Measurements from ENCODE around the gene PEX14.

The PEX14 gene

GRCh38 chr1:10604966-10605365 lies 130.2 kb downstream of the PEX14 start:
- no peak overlapping the region for H3K9ac ChIP-seq (ENCODE audit: low read length)
- H3K27ac ChIP-seq (ENCODE audit: low read depth, low read length), result no peak overlapping the region
- TF ChIP-seq EZH2phosphoT487 (conservative IDR thresholded peaks at IDR 0.05; ENCODE audit: low read length) (no peak), CTCF (IDR thresholded peaks at IDR 0.05; ENCODE audit: insufficient read depth, low read length, poor library complexity, severe bottlenecking) (no peak)
- H2AFZ ChIP-seq (ENCODE audit: low read depth, low read length, severe bottlenecking), result no peak overlapping the region
- H3K79me2 ChIP-seq (ENCODE audit: insufficient read depth, low read length), result no peaks in the 10 kb centered on the region
- H3K4me3 ChIP-seq (ENCODE audit: insufficient read depth, low read length, poor library complexity, severe bottlenecking), result no peak overlapping the region
- no peaks in the 10 kb centered on the region for H3K9me2 ChIP-seq (replicated peaks; ENCODE audit: insufficient read depth, low read length)
- no peaks in the 10 kb centered on the region for H3K27me3 ChIP-seq (ENCODE audit: low read length)
- no peaks in the 10 kb centered on the region for H3K36me3 ChIP-seq (ENCODE audit: low read length)
- no peaks in the 10 kb centered on the region for H4K20me1 ChIP-seq (ENCODE audit: low read depth, low read length)
- no peaks in the 10 kb centered on the region for H3K9me3 ChIP-seq (ENCODE audit: insufficient read depth, low read length)
- no peaks in the 10 kb centered on the region for H3F3A ChIP-seq (ENCODE audit: insufficient read depth)
- H3K4me2 ChIP-seq (ENCODE audit: low read depth, low read length, poor library complexity, severe bottlenecking), result no peak overlapping the region

GRCh38 chr1:10606064-10606463 lies 131.3 kb downstream of the PEX14 start:
- Histone ChIP-seq H3K79me2 (ENCODE audit: insufficient read depth, low read length) (no peaks in the 10 kb centered on the region), H4K20me1 (ENCODE audit: low read depth, low read length) (no peaks in the 10 kb centered on the region), H3K9ac (ENCODE audit: low read length) (no peak overlapping the region), H3K4me2 (ENCODE audit: low read depth, low read length, poor library complexity, severe bottlenecking) (no peak overlapping the region), H3K27ac (ENCODE audit: low read depth, low read length) (no peak overlapping the region), H3K4me3 (ENCODE audit: insufficient read depth, low read length, poor library complexity, severe bottlenecking) (no peak overlapping the region), H3K9me2 (replicated peaks; ENCODE audit: insufficient read depth, low read length) (no peaks in the 10 kb centered on the region), H3K27me3 (ENCODE audit: low read length) (no peaks in the 10 kb centered on the region), H3K36me3 (ENCODE audit: low read length) (no peaks in the 10 kb centered on the region), H3K9me3 (ENCODE audit: insufficient read depth, low read length) (no peaks in the 10 kb centered on the region), H2AFZ (ENCODE audit: low read depth, low read length, severe bottlenecking) (no peak overlapping the region), H3F3A (ENCODE audit: insufficient read depth) (no peaks in the 10 kb centered on the region)
- TF ChIP-seq EZH2phosphoT487 (conservative IDR thresholded peaks at IDR 0.05; ENCODE audit: low read length) (no peak), CTCF (IDR thresholded peaks at IDR 0.05; ENCODE audit: insufficient read depth, low read length, poor library complexity, severe bottlenecking) (no peak)

- no peak overlapping the region for H3K4me2 ChIP-seq (ENCODE audit: low read depth, low read length, poor library complexity, severe bottlenecking)
- H3K79me2 ChIP-seq (ENCODE audit: insufficient read depth, low read length), result no peaks in the 10 kb centered on the region
- no peaks in the 10 kb centered on the region for H3F3A ChIP-seq (ENCODE audit: insufficient read depth)
Observed at GRCh38 chr1:10607228-10607627, 132.5 kb downstream of the PEX14 start.

More at GRCh38 chr1:10607228-10607627, 132.5 kb downstream of the PEX14 start:
- no peaks in the 10 kb centered on the region for H3K36me3 ChIP-seq (ENCODE audit: low read length)
- TF ChIP-seq EZH2phosphoT487 (conservative IDR thresholded peaks at IDR 0.05; ENCODE audit: low read length) (no peak), CTCF (IDR thresholded peaks at IDR 0.05; ENCODE audit: insufficient read depth, low read length, poor library complexity, severe bottlenecking) (no peak)
- H4K20me1 ChIP-seq (ENCODE audit: low read depth, low read length), result no peaks in the 10 kb centered on the region
- H3K27me3 ChIP-seq (ENCODE audit: low read length), result no peaks in the 10 kb centered on the region
- H3K9ac ChIP-seq (ENCODE audit: low read length), result no peak overlapping the region
- no peaks in the 10 kb centered on the region for H3K9me2 ChIP-seq (replicated peaks; ENCODE audit: insufficient read depth, low read length)
- no peak overlapping the region for H2AFZ ChIP-seq (ENCODE audit: low read depth, low read length, severe bottlenecking)
- H3K27ac ChIP-seq (ENCODE audit: low read depth, low read length), result no peak overlapping the region
- no peak overlapping the region for H3K4me3 ChIP-seq (ENCODE audit: insufficient read depth, low read length, poor library complexity, severe bottlenecking)
- no peaks in the 10 kb centered on the region for H3K9me3 ChIP-seq (ENCODE audit: insufficient read depth, low read length)
